Loucy (cell line): ENCODE results near the gene CNTNAP2.

Source experiments
- EZH2phosphoT487 ChIP-seq: fragments of 200-600 bp; IDR thresholded peaks from 2 replicates; pipeline ENCODE4 v1.6.1; 2018; ENCODE audit warnings: antibody characterized with exemption, mild to moderate bottlenecking, moderate library complexity, borderline replicate concordance
- TF ChIP-seq, protein P1 (sequence below): fragments of 200-600 bp; sonication (generic); conservative IDR thresholded peaks from 2 replicates; pipeline ENCODE4 v1.5.1; 2014; ENCODE audit warnings: mild to moderate bottlenecking, antibody characterized with exemption, low read length

DNA sequence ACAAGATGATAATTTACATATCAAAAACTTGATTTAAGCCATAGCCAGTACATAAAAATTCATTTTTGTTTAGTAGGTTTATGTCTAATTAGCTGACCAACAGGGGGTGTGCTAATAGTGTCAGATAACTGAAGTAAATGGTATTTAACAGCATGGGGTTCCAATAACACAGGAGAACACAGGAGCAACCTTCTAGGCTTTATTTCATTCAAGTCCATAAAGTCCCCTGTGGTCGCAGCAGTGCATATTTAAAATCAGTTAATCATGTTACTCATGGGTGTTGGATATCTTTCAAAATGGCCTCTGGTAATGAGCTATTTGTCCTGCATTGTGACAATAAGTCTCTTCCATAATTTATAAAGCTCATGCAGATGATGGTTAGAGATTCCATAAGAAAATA, 238.6 kb downstream of the CNTNAP2 start:
- TF ChIP-seq, protein P1, sequence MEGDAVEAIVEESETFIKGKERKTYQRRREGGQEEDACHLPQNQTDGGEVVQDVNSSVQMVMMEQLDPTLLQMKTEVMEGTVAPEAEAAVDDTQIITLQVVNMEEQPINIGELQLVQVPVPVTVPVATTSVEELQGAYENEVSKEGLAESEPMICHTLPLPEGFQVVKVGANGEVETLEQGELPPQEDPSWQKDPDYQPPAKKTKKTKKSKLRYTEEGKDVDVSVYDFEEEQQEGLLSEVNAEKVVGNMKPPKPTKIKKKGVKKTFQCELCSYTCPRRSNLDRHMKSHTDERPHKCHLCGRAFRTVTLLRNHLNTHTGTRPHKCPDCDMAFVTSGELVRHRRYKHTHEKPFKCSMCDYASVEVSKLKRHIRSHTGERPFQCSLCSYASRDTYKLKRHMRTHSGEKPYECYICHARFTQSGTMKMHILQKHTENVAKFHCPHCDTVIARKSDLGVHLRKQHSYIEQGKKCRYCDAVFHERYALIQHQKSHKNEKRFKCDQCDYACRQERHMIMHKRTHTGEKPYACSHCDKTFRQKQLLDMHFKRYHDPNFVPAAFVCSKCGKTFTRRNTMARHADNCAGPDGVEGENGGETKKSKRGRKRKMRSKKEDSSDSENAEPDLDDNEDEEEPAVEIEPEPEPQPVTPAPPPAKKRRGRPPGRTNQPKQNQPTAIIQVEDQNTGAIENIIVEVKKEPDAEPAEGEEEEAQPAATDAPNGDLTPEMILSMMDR, result no peak
- no peak for TF ChIP-seq EZH2phosphoT487
